KBM-7 (cell line): ENCODE measurements around the gene ATRNL1.

Experiments
- DNase-seq: peaks from one replicate; pipeline ENCODE4 v3.0.0-alpha.2; 2015
- in situ Hi-C: fragments of 300-500 bp; cut with MboI; formaldehyde crosslinking; loops from 2 replicates; pipeline ENCODE4 v1.14.3; 2020; ENCODE audit warnings: low sequenced_read_pairs, low pct_unique_long_range_greater_than_20kb, mixed read lengths

Gene ATRNL1

GRCh38 chr10:115850666-115851065 lies 757.5 kb downstream of the ATRNL1 start:
- in situ Hi-C loops, result no loop called here
- no peak for DNase-seq

GRCh38 chr10:115851695-115852094 lies 758.5 kb downstream of the ATRNL1 start:
- in situ Hi-C loops, result no loop called here
- no peak for DNase-seq

- in situ Hi-C loops, result no loop called here
These were observed 761.7 kb downstream of the ATRNL1 start for GRCh38 chr10:115854740-115855435.

GRCh38 chr10:115856580-115856979 lies 763.4 kb downstream of the ATRNL1 start:
- in situ Hi-C loops, result no loop called here
- DNase-seq, result no peak

More at GRCh38 chr10:115854740-115855435, 761.7 kb downstream of the ATRNL1 start:
- no peak for DNase-seq

- in situ Hi-C loops, result no loop called here
- DNase-seq, result no peak
These were observed 764.7 kb downstream of the ATRNL1 start for GRCh38 chr10:115857856-115858255.

DNA sequence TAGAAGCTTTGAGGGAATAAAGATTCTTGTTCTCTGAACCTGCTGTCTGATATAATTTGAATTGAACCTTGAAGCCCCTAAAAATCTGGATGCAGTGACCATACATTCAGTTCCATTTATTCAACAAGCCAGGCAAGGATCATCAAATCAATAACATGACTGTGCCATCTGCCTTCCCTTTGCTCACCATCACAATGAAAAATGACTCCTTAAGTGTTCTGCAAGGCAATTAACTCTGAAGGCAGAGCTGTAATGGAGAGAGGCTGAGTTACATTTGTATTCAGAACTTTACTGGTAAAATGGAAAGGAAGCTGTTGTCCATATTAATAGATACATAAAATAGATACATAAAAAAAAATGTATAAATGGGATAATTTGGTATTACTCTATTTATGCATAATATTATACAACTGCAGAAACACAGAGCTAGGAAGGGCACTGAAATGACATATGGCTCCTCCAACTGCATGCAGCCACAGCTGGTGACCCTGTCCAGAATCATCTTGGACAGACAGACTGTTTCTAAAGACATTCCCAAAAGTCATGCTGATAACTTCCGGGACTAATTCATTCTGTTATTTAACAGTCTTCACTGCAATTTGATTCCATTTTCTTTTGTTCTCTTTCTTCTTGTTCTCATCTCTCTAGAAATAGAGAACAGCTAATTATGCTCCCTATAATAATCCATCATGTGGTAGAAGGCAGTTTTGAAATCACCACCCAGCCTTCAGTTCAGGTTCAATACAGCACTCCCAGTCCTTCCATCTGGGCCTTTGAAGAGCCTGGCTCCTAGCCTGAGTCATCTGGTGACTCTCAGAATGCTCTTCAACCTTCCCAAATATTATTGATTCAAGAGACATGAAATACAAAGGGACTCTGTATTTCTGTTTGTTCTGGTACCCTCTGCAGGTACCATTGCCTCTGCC lies 767.3 kb downstream of the ATRNL1 start:
- in situ Hi-C loops, result no loop called here
- no peak for DNase-seq

DNA sequence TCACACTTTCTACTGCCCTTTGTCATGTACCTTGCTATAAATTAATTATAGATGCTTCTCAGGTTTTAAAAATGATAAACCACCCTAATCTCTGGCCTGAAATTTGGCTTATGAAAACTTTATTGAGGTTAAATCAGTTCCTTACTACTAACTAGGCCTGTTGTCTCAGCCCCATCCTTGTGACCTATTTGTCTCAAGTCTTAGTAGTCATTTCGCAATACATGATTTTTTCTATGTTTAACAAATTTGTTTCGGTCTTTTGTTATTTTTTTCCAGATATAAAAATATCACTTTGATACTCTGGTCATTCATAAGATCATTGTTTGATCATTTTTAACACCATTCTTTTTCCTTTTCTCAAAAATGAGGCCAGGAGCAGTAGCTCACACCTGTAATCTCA lies 768.3 kb downstream of the ATRNL1 start:
- in situ Hi-C loops, result no loop called here
- DNase-seq, result no peak

DNA sequence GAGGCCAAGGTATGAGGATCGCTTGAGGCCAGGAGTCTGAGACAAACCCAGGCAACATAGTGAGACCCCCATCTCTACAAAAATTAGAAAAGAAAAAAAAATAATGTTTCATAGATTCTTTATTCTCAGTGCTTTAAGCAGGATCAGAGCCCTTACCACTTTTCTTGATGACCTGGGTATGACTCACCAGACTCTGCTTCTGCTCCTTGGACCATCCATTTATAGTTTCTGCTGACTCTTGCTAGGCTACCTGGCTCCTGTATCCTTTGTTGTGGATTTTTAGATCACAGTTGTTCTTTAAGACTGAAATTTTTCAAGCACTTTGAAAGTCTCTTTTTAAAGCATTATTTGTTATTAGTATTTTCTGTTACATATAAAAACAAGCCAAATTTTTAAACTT lies 768.7 kb downstream of the ATRNL1 start:
- DNase-seq, result no peak

GRCh38 chr10:115866174-115866573 lies 773.0 kb downstream of the ATRNL1 start:
- in situ Hi-C loops, result no loop called here
- DNase-seq, result no peak

More for the DNA sequence above, 768.7 kb downstream of the ATRNL1 start:
- in situ Hi-C loops, result no loop called here

DNA sequence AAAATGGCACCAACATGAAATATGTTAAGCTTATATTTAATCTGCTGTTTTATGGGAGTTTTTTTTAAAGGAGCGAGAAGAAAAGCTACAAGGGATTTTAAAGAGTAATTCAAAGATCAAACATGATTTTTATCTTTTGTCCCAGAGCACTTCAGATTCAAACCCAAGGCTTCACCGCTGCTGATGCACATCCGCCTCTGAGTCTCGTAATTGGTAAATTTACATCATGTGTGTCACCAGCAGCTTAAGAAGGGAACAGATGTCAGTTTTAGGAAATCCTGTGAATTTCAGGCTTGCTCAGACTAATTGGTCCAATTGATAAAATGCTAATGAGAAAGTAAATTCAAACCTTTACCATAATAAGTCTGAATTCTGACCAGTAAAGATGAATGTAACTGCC lies 773.5 kb downstream of the ATRNL1 start:
- DNase-seq, result no peak
- in situ Hi-C loops, result no loop called here

DNA sequence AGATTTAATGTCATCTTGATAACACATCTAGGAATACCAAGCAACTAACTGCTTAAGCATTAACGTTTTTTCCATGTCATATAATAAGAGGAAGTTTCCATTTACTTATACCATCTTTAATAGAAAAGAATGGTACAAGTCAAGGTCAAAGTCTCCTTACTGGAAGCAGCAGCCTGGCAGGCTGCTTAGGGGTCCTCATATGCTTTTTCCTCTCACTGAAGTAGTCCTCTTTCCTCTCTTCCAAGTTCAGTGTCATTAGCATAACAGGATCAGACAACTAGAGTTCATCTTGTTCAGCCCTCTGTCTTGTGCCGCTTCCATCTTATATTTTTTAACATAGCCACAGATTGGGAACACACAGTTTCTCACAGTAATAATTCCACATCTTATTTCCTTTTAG lies 774.1 kb downstream of the ATRNL1 start:
- in situ Hi-C loops, result no loop called here
- DNase-seq, result no peak

DNA sequence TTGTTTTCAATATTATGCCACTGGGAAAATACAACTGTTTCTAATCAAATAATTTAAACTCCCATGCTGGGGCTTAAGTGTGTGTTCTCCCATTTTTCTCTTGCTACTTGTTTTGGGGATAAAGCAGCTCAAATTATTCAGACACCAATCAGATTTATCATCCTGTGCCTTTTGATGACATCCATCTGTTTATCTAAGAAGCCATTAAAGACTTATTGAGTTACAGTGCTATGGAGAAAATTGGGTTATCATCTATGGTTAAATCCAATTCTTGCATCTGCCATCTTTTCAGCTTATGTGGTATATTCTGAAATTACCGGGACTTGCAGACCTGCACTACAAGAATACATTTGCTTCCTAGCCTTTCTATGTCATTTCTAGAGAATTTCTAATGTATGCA lies 778.7 kb downstream of the ATRNL1 start:
- no peak for DNase-seq
- in situ Hi-C loops, result no loop called here

DNA sequence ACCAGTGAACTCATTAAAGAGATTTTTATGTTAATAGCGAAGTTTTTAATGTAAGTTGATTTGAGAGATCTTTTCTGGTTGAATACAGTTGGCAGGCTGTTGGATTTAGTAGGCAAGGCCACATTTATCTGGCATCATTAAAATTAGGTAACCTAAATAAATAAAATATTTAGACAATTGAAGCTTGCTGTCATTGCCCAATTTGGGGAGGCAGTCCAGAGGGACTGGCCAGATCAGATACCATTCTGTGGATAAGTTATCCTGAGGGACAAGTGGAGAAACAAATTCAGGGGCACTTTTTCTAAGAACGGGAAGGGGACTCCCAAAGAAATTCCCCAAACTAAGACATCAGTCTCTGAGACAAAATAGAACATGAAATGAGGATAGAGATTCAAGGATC lies 782.0 kb downstream of the ATRNL1 start:
- in situ Hi-C loops, result no loop called here
- no peak for DNase-seq

- DNase-seq, result no peak
- in situ Hi-C loops, result no loop called here
These were observed 786.4 kb downstream of the ATRNL1 start for GRCh38 chr10:115879372-115880089.

DNA sequence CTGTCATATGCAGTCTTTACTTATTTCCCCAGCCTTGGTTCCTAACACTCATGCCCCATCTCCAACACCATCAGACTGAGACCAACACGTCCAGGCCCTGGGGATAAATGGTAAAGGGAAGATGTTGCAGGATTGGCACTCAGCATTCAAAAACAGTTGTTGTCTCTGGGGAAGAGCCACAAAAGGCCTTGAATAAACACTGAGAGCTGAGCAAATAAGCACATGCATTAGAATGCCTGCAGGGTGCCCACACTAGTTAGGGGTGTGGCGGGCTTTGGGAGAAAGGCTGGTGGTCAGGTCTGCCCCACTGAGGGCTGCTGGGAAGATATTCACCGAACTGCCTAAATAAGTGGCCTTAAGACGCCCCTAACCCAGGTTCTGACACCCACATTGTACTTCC lies 788.9 kb downstream of the ATRNL1 start:
- in situ Hi-C loops, result no loop called here
- no peak for DNase-seq

- DNase-seq, result no peak
- in situ Hi-C loops, result no loop called here
These were observed 790.2 kb downstream of the ATRNL1 start for GRCh38 chr10:115883372-115883771.

GRCh38 chr10:115884331-115884730 lies 791.2 kb downstream of the ATRNL1 start:
- in situ Hi-C loops, result no loop called here

DNA sequence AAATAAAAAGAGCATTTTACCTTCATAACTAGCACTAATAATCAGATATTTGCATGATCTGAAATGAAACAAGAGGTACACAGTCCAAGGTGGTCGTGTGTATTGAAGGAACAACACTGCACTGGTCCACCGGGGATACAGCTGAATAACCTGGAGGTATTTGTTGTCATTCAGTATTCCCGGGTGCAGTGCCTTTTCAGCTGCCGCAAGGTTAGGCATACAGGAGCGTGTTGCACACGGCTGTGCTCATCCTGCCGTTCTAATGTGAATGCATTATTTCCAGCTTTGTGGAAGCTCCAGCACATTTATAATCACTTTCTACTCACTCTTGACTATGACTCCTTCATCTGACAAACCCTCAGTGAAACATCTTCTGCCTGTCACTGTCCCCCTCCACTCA lies 802.0 kb downstream of the ATRNL1 start:
- no peak for DNase-seq
- in situ Hi-C loops, result no loop called here

More at GRCh38 chr10:115884331-115884730, 791.2 kb downstream of the ATRNL1 start:
- no peak for DNase-seq

GRCh38 chr10:115898242-115898641 lies 805.1 kb downstream of the ATRNL1 start:
- in situ Hi-C loops, result no loop called here
- no peak for DNase-seq

DNA sequence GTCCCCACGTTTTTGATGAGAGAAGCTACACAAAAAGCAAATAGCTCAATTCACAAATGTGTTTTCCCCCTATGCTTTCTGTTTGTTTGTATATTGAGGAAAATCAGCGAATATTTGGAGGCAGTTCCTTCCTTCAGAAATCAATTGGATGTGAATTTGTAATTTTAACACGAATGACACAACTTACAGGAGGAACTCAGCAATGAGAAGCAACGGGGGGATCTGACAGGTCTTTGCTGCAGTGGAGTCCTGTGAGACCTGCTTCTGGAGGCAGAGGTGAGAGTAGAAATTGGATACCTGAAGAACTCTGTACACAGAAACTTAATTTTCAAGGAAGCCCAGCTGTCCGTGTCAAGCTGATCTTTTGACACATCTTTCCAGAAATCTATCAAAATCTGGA lies 809.4 kb downstream of the ATRNL1 start:
- in situ Hi-C loops, result no loop called here
- no peak for DNase-seq
